HepG2 (cell line): ENCODE results near the gene PRDX2. TPM values are rescaled to one million over a fixed set of nuclear protein-coding genes. Genes with fewer than 3 reads are reported as not detected.

Source experiments
- ATAC-seq: fragments of 200-7000 bp; cut with Tn5 transposase; 3 replicates; pipeline ENCODE4 v1.9.1; 2020; ENCODE audit warnings: mild to moderate bottlenecking, moderate library complexity
- BruUV-seq: library from RNA; stranded (reverse); fragments of 400-500 nt; replicated peaks from 2 replicates; lab custom pipeline; 2021; lab: Mats Ljungman, UMichigan
- CTCF ChIA-PET: fragments of 300-600 bp; formaldehyde crosslinking; extraction: SDS; loops from one replicate; lab custom pipeline; 2021; ENCODE audit warnings: low total read pairs, inconsistent platforms, low intra/inter-chr PET ratio; lab: Yijun Ruan, JAX
- POLR2A ChIA-PET: fragments of 350-600 bp; sonication (Branson Sonifier 250); formaldehyde crosslinking; loops from one replicate; lab custom pipeline; 2020; ENCODE audit warnings: antibody characterized with exemption, inconsistent platforms; lab: Yijun Ruan, JAX
- DNase-seq: peaks from one replicate; pipeline ENCODE4 v3.0.0-alpha.2; 2015; ENCODE audit warnings: low spot score
- FAIRE-seq: peaks from 3 replicates; lab custom pipeline; 2011; peaks lifted over from hg19 to GRCh38; lab: Jason Lieb, UNC
- H2AFZ ChIP-seq: one replicate; pipeline ENCODE4 v1.6.1; 2011; ENCODE audit warnings: low read length, inconsistent platforms
- H3K27ac ChIP-seq: fragments of 300-600 bp; 3 replicates; pipeline ENCODE4 v1.8.0; 2011; ENCODE audit warnings: mixed run types, mild to moderate bottlenecking, mixed read lengths, low read length, inconsistent platforms; ENCODE audit not compliant: insufficient read depth; ENCODE audit errors: extremely low read length
- H3K27me3 ChIP-seq, 2 experiments: fragments of 200-600 bp in 1 of 2; 2 replicates in 1 of 2; 3 replicates in 1 of 2; pipeline versions ENCODE4 v1.6.0 to v1.8.0; 2011; ENCODE audit warnings: low read length in 2 of 2, mild to moderate bottlenecking in 2 of 2, moderate library complexity in 2 of 2, inconsistent platforms in 1 of 2; ENCODE audit not compliant: insufficient read depth in 2 of 2, control insufficient read depth in 1 of 2
- H3K36me3 ChIP-seq, 2 experiments: fragments of 200-600 bp in 1 of 2; replicated peaks in 1 of 2; 2 replicates in 1 of 2; 3 replicates in 1 of 2; pipeline versions ENCODE4 v1.5.1 to v1.8.0; 2011; ENCODE audit warnings: low read length in 2 of 2, inconsistent platforms in 1 of 2; ENCODE audit not compliant: insufficient read depth in 2 of 2, control insufficient read depth in 1 of 2
- H3K4me1 ChIP-seq: 2 replicates; pipeline ENCODE4 v1.5.1; 2012; ENCODE audit warnings: low read length, inconsistent platforms; ENCODE audit not compliant: insufficient read depth
- H3K4me2 ChIP-seq: 2 replicates; pipeline ENCODE4 v1.6.0; 2011; ENCODE audit warnings: low read depth, low read length, inconsistent platforms
- H3K4me3 ChIP-seq, 3 experiments: fragments of 200-600 bp in 1 of 3; sonication (generic), shearing (Covaris generic) in 1 of 3; replicated peaks in 1 of 3; 2 replicates each; pipeline ENCODE4 v1.5.1; 2011 to 2016; ENCODE audit warnings: low read length in 3 of 3, inconsistent platforms in 2 of 3, low read depth in 2 of 3, mild to moderate bottlenecking in 2 of 3, control low read depth in 1 of 3, mixed read lengths in 1 of 3; ENCODE audit not compliant: insufficient read depth in 1 of 3
- H3K79me2 ChIP-seq: one replicate; pipeline ENCODE4 v1.6.1; 2011; ENCODE audit warnings: low read length, inconsistent platforms; ENCODE audit not compliant: insufficient read depth
- H3K9ac ChIP-seq: 2 replicates; pipeline ENCODE4 v1.6.0; 2011; ENCODE audit warnings: mild to moderate bottlenecking, low read depth, low read length, inconsistent platforms; ENCODE audit not compliant: insufficient read depth
- H3K9me3 ChIP-seq: 2 replicates; pipeline ENCODE4 v1.5.1; 2012; ENCODE audit warnings: mild to moderate bottlenecking, low read length
- H4K20me1 ChIP-seq: 2 replicates; pipeline ENCODE4 v1.6.0; 2011; ENCODE audit warnings: inconsistent platforms, mild to moderate bottlenecking, low read length, moderate library complexity; ENCODE audit not compliant: insufficient read depth
- DR1 ChIP-seq: sonication (generic); formaldehyde crosslinking; IDR thresholded peaks from 2 replicates; pipeline ENCODE4 v1.8.0; 2021; ENCODE audit warnings: mild to moderate bottlenecking, missing genetic modification reagents, inconsistent platforms
- EED ChIP-seq: sonication (generic); formaldehyde crosslinking; IDR thresholded peaks from 2 replicates; pipeline ENCODE4 v1.5.0; 2020; ENCODE audit warnings: mild to moderate bottlenecking, missing genetic modification reagents
- FOXM1 ChIP-seq: sonication (generic); formaldehyde crosslinking; IDR thresholded peaks from 2 replicates; pipeline ENCODE4 v1.5.0; 2020; ENCODE audit warnings: missing genetic modification reagents
- GATAD2A ChIP-seq: IDR thresholded peaks from 2 replicates; pipeline ENCODE4 v1.6.1; 2016
- GLMP ChIP-seq: sonication (generic); formaldehyde crosslinking; IDR thresholded peaks from 2 replicates; pipeline ENCODE4 v1.9.0; 2021; ENCODE audit warnings: missing genetic modification reagents, mild to moderate bottlenecking, borderline replicate concordance
- HBP1 ChIP-seq: IDR thresholded peaks from 2 replicates; pipeline ENCODE4 v1.6.1; 2016; ENCODE audit warnings: low read depth, control low read depth
- HMG20A ChIP-seq: IDR thresholded peaks from 2 replicates; pipeline ENCODE4 v1.6.1; 2016; ENCODE audit warnings: borderline replicate concordance
- PTBP1 ChIP-seq: fragments of 200-400 bp; formaldehyde crosslinking; IDR thresholded peaks from 2 replicates; pipeline ENCODE4 v1.6.1; 2018; ENCODE audit warnings: low read length, low read depth; ENCODE audit not compliant: poor library complexity, severe bottlenecking
- SP140L ChIP-seq: sonication (generic); formaldehyde crosslinking; IDR thresholded peaks from 2 replicates; pipeline ENCODE4 v1.4.0; 2020; ENCODE audit warnings: missing genetic modification reagents, borderline replicate concordance
- ZNF510 ChIP-seq: sonication (generic); formaldehyde crosslinking; IDR thresholded peaks from 2 replicates; pipeline ENCODE4 v1.4.0; 2020; ENCODE audit warnings: low read depth, mild to moderate bottlenecking, missing genetic modification reagents
- ZNF574 ChIP-seq: sonication (generic); formaldehyde crosslinking; IDR thresholded peaks from 2 replicates; pipeline ENCODE4 v1.4.0; 2020; ENCODE audit warnings: missing genetic modification reagents
- ZNF589 ChIP-seq: sonication (generic); formaldehyde crosslinking; conservative IDR thresholded peaks from 2 replicates; pipeline ENCODE4 v1.8.0; 2022; ENCODE audit warnings: mild to moderate bottlenecking, moderate library complexity, missing genetic modification reagents
- ZNF775 ChIP-seq: sonication (generic); formaldehyde crosslinking; IDR thresholded peaks from 2 replicates; pipeline ENCODE4 v1.4.0; 2020; ENCODE audit warnings: missing genetic modification reagents, mild to moderate bottlenecking, moderate library complexity, borderline replicate concordance
- ZSCAN30 ChIP-seq: sonication (generic); formaldehyde crosslinking; IDR thresholded peaks from 2 replicates; pipeline ENCODE4 v1.5.0; 2020; ENCODE audit warnings: mild to moderate bottlenecking, missing genetic modification reagents
- WGBS: methylation state at CpG from one replicate; pipeline ENCODE4 v1.1.6; 2017; ENCODE audit warnings: low lambda C conversion rate; 5-methylcytosine and 5-hydroxymethylcytosine counted together
- in situ Hi-C: cut with HindIII; loops from 2 replicates; pipeline ENCODE4 v1.10.0; 2017; ENCODE audit warnings: low pct_unique_long_range_greater_than_20kb; ENCODE audit not compliant: extremely low pct_ligation_motif_present
- intact Hi-C: fragments of 100-400 bp; cut with micrococcal nuclease; formaldehyde crosslinking; loops from one replicate; pipeline ENCODE4 v1.10.0; 2022; ENCODE audit not compliant: unreplicated experiment
- polyA plus RNA-seq, 8 experiments: library from polyadenylated mRNA; depleted of rRNA in 3 of 8; stranded (reverse) in 7 of 8; unstranded in 1 of 8; fragments of >200 nt; fragmentation: Illumina TruSeq in 4 of 8; extraction: Trizol in 4 of 8; gene quantifications; 2 replicates each; pipeline versions ENCODE4 v1.2.1 to v1.2.3, GENCODE V29; 2011 to 2016; ENCODE audit warnings: low read depth in 4 of 8, missing spikeins in 1 of 8, mixed read lengths in 1 of 8; ENCODE audit not compliant: insufficient read depth in 1 of 8
- total RNA-seq, 5 experiments: library from RNA; depleted of rRNA; stranded (reverse); fragments of >200 nt; fragmentation: Illumina TruSeq; extraction: Trizol; gene quantifications; 2 replicates each; pipeline ENCODE4 v1.2.3, GENCODE V29; 2016; ENCODE audit warnings: low read depth in 1 of 5
- TF ChIP-seq, protein P1 (sequence below): sonication (generic); formaldehyde crosslinking; IDR thresholded peaks from 2 replicates; pipeline ENCODE4 v1.4.0; 2020; ENCODE audit warnings: missing genetic modification reagents, borderline replicate concordance

Gene PRDX2
- total and polyA plus RNA-seq, 2 of the 13 experiments (the other 11 are each of a cell fraction or from before 2014, with no cell fraction given), result 218 to 381 TPM

DNA sequence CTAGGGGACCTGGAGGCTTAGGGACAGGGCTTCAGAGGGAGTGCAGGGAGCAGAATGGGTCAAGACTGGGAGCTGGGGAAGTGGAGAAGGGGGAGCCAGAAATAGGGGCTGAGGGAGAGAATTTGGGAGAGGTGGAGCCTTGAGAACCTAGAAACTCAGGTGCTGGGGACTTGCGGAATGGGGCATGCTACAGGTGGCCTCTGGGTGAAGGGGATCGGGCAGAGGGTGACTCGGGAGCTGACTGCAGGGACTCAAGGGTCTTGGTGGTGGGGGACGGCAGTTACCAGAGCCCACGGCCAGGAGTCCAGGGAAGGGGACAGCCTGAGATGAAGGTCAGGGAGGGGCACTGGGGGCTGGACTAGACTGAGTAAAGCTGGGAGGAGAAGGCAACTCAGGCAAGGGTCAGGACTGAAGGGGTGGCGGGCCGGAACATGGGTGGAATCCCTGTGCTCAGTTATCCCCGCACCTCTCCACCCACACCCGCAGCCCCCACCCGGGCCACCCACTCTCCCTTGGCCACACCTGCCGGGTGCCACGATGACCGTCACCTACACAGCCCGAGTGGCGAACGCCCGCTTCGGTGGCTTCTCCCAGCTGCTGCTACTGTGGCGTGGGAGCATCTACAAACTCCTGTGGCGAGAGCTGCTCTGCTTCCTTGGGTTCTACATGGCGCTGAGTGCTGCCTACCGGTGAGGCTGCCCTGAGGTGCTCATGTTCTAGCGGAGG, 49.4 kb downstream of the PRDX2 start:
- H3K4me3 ChIP-seq, result no peak overlapping the region
- ATAC-seq (no peak), DNase-seq (no peak), FAIRE-seq (no peak)
- BruUV-seq, result no TSS peak
- in situ Hi-C loops, result no loop called here
- no peak overlapping the region for H3K27ac ChIP-seq
- no peaks in the 10 kb centered on the region for H4K20me1 ChIP-seq
- ChIA-PET POLR2A (interaction anchor here (1.6 kb wide), 1 partner anchor 15 kb away, joined by 5 read pairs; the partner anchor contains the start of gene GET3), CTCF (no interaction called here)
- H2AFZ ChIP-seq, result no peak overlapping the region
- peaks cover 8% of the 10 kb centered on the region for H3K9me3 ChIP-seq
- peaks cover 6 to 9% of the 10 kb centered on the region in 2 experiments; a peak in 4 of 5 replicates for H3K36me3 ChIP-seq
- no peak overlapping the region; the same call in 1 of the 2 replicates for H3K4me2 ChIP-seq
- no peak overlapping the region for H3K9ac ChIP-seq
- H3K79me2 ChIP-seq, result no peaks in the 10 kb centered on the region
- H3K4me1 ChIP-seq, result peaks cover 34% of the 10 kb centered on the region
- H3K27me3 ChIP-seq, result peaks cover 2 to 34% of the 10 kb centered on the region in 2 experiments
- WGBS, result 33% methylated on average over 12 of the region's 23 CpGs
- intact Hi-C loops, result no loop called here
- TF ChIP-seq ZNF510 (CRISPR knock-in tag) (no peak), HMG20A (CRISPR knock-in tag) (no peak), DR1 (CRISPR knock-in tag) (no peak), GATAD2A (no peak), SP140L (CRISPR knock-in tag) (no peak), HBP1 (no peak), ZNF574 (CRISPR knock-in tag) (no peak), ZSCAN30 (CRISPR knock-in tag) (no peak), ZNF775 (no peak), PTBP1 (no peak), ZNF589 (no peak), GLMP (CRISPR knock-in tag) (no peak), FOXM1 (CRISPR knock-in tag) (no peak), EED (CRISPR knock-in tag) (no peak)
- TF ChIP-seq, protein P1, sequence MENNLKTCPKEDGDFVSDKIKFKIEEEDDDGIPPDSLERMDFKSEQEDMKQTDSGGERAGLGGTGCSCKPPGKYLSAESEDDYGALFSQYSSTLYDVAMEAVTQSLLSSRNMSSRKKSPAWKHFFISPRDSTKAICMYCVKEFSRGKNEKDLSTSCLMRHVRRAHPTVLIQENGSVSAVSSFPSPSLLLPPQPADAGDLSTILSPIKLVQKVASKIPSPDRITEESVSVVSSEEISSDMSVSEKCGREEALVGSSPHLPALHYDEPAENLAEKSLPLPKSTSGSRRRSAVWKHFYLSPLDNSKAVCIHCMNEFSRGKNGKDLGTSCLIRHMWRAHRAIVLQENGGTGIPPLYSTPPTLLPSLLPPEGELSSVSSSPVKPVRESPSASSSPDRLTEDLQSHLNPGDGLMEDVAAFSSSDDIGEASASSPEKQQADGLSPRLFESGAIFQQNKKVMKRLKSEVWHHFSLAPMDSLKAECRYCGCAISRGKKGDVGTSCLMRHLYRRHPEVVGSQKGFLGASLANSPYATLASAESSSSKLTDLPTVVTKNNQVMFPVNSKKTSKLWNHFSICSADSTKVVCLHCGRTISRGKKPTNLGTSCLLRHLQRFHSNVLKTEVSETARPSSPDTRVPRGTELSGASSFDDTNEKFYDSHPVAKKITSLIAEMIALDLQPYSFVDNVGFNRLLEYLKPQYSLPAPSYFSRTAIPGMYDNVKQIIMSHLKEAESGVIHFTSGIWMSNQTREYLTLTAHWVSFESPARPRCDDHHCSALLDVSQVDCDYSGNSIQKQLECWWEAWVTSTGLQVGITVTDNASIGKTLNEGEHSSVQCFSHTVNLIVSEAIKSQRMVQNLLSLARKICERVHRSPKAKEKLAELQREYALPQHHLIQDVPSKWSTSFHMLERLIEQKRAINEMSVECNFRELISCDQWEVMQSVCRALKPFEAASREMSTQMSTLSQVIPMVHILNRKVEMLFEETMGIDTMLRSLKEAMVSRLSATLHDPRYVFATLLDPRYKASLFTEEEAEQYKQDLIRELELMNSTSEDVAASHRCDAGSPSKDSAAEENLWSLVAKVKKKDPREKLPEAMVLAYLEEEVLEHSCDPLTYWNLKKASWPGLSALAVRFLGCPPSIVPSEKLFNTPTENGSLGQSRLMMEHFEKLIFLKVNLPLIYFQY (CRISPR knock-in tag), result no peak
